ENCODE measurements around the gene BPGM.

GRCh38 chr7:134637934-134638719, 8.5 kb upstream of the BPGM start:
- TF ChIP-seq CTCF (IDR thresholded peaks at IDR 0.05), result no peak
- TF ChIP-seq POLR2A (IDR thresholded peaks at IDR 0.05), result no peak

Measured in suprapubic skin (tissue), 3 donors.